Breast epithelium (tissue), 3 donors: ENCODE measurements around the gene HNRNPA3.
"Not testable (repeated sequence)": the region's sequence is repeated elsewhere in the genome, so short reads cannot be mapped to it uniquely, and the experiment has no call there.

Experiments used
- POLR2AphosphoS5 ChIP-seq, 3 donors: sonication (generic); formaldehyde crosslinking; IDR thresholded peaks; one replicate each; pipeline ENCODE4 v1.6.1; 2017; ENCODE audit warnings: antibody characterized with exemption in 3 of 3
- TF ChIP-seq, protein P1 (sequence below), 3 donors: fragments of 450-650 bp; IDR thresholded peaks; one replicate each; pipeline ENCODE4 v1.5.1; 2016 to 2017; ENCODE audit warnings: antibody characterized with exemption in 3 of 3, mild to moderate bottlenecking in 3 of 3, moderate library complexity in 3 of 3

DNA sequence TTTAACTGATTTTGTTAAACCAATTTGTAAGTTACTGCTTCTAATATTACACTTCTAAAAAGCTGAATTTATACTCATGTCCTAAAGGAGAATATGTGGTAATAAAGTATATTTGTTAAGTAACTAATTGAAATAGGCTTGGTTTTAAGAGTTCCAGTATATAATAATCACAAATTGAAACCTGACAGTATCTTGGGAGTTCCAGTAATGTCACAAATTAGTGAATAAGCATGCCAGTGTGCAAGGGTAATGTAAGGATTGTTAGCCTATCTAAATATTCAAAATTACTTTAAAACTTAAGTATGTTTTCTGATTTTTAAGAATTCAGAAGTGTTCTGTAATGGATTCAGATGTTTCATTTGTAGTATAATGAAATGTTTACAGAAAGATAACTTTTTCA is 10.8 kb downstream of the HNRNPA3 start:
- not testable (repeated sequence) for TF ChIP-seq POLR2AphosphoS5 (IDR thresholded peaks at IDR 0.05)
- TF ChIP-seq, protein P1, sequence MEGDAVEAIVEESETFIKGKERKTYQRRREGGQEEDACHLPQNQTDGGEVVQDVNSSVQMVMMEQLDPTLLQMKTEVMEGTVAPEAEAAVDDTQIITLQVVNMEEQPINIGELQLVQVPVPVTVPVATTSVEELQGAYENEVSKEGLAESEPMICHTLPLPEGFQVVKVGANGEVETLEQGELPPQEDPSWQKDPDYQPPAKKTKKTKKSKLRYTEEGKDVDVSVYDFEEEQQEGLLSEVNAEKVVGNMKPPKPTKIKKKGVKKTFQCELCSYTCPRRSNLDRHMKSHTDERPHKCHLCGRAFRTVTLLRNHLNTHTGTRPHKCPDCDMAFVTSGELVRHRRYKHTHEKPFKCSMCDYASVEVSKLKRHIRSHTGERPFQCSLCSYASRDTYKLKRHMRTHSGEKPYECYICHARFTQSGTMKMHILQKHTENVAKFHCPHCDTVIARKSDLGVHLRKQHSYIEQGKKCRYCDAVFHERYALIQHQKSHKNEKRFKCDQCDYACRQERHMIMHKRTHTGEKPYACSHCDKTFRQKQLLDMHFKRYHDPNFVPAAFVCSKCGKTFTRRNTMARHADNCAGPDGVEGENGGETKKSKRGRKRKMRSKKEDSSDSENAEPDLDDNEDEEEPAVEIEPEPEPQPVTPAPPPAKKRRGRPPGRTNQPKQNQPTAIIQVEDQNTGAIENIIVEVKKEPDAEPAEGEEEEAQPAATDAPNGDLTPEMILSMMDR (IDR thresholded peaks at IDR 0.05), result not testable (repeated sequence)
